ENCODE measurements around the gene ZDHHC17.
A peak's percentile ranks its signal among the peaks of the same experiment; 100 is the strongest.
"Not testable (repeated sequence)": the region's sequence is repeated elsewhere in the genome, so short reads cannot be mapped to it uniquely, and the experiment has no call there.

Gene ZDHHC17

DNA sequence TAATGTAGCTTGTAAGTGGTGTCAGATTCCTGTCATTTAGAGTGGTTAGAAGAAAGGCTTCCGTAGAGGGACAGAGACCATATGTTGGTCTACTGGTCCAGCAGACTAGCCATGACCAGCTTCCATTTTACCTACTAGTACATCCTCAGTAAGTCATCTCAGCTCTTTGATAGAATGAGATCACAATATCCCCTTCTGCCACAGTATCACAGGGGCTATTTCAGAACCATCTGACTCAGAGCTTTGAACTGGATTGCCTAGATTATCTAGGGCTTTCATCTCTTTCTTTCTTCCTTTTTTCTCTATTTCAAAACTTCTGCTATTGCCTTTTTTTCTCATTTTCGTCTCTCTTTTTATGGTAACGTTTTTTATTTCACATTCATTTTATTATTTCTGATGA lies 4.7 kb downstream of the ZDHHC17 start:
- DNase-seq (ENCODE audit: low spot score), result no peak

DNA sequence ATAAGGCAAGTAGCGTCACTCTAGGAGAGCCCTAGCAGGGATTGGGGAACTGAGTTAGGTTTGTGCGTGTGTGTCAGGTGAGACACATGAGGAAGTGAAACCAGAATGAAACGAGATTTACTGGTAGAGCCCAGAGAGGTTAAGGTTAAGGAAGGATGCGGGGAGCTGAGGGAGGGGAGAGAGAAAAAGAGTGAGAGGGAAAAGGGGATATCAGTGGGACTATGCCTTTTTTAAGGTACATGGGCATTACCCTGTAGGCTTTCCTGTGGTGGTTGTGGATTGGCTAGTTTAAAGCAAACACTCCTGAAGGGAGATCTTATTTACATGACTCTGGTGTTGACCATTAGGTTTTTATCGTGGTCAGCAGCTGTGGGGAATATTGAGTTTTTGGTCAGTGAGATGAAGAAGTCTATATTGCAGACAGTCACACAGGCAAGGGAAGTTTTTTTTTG lies 13.9 kb downstream of the ZDHHC17 start:
- DNase-seq (ENCODE audit: low spot score), result peak; percentile 23

- DNase-seq (ENCODE audit: low spot score), result no peak
These were observed 14.4 kb downstream of the ZDHHC17 start for GRCh38 chr12:76778364-76778763.

- not testable (repeated sequence) for DNase-seq (ENCODE audit: low spot score)
These were observed 15.4 kb downstream of the ZDHHC17 start for GRCh38 chr12:76779310-76779709.

GRCh38 chr12:76781321-76781720 lies 17.4 kb downstream of the ZDHHC17 start:
- no peak for DNase-seq (ENCODE audit: low spot score)

DNA sequence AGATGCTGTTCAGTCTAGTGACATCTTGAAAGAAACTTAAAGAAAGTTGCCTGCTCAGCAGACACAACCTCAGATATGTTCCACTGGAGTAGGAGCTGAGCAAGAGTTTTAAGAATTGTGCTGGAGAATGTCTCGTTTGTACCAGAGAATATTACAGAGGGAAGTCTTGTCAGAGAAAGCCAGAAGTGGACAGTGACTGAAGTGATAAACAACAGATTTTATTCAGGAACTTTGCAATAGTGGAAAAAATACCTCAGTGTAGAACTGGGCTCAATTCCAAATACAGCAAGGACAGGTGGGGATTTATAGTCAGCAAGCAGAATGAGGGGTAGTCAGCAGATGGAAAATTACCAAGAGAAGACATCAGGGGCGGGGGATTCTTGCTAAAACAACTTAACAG lies 18.6 kb downstream of the ZDHHC17 start:
- DNase-seq (ENCODE audit: low spot score), result no peak

GRCh38 chr12:76784600-76785051 lies 20.7 kb downstream of the ZDHHC17 start:
- DNase-seq (ENCODE audit: low spot score), result peak; percentile 26

- DNase-seq (ENCODE audit: low spot score), result no peak
These were observed 21.5 kb downstream of the ZDHHC17 start for GRCh38 chr12:76785407-76785806.

GRCh38 chr12:76786986-76787385 lies 23.1 kb downstream of the ZDHHC17 start:
- DNase-seq (ENCODE audit: low spot score), result no peak

- DNase-seq (ENCODE audit: low spot score), result no peak
These were observed 23.8 kb downstream of the ZDHHC17 start for GRCh38 chr12:76787689-76788088.

- no peak for DNase-seq (ENCODE audit: low spot score)
These were observed 25.6 kb downstream of the ZDHHC17 start for GRCh38 chr12:76789335-76790050.

- DNase-seq (ENCODE audit: low spot score), result peak; percentile 46
These were observed 26.9 kb downstream of the ZDHHC17 start for GRCh38 chr12:76790564-76791552.

GRCh38 chr12:76792828-76793227 lies 28.9 kb downstream of the ZDHHC17 start:
- no peak for DNase-seq (ENCODE audit: low spot score)

DNA sequence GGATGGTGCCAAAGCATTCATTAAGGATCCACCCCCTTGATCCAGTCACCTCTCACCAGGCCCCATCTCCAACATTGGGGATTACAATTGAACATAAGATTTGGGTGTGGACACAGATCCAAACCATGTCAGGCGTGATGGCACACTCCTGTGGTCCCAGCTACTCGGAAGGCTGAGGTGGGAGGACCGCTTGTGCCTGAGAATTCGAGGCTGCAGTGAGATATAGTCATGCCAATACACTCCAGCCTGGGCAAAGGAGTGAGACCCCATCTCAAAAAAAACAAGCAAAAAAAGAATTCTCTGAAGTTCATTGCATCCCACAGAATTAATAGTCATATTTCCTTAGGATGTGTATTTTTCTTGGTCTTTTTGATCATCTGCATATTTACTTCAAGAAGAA lies 34.9 kb downstream of the ZDHHC17 start:
- no peak for DNase-seq (ENCODE audit: low spot score)

DNA sequence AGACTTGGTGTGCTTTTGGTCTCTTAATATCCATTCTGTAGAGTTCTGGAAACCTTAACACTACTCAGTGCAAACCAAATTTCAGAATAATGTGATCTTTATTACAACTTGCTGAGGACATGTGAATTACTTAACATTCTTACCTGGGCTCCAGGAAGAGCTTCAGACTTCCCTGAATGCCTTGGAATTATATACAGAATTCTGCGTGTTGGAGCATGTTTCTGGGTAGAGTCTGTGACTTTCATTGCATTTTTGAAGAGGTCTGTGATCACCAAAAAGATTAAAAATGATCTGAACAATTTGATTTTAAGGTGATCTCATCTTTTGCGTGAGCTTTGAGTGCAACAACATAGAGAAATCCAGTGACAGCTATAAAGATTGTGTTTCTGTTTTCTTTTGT lies 35.4 kb downstream of the ZDHHC17 start:
- no peak for DNase-seq (ENCODE audit: low spot score)

DNA sequence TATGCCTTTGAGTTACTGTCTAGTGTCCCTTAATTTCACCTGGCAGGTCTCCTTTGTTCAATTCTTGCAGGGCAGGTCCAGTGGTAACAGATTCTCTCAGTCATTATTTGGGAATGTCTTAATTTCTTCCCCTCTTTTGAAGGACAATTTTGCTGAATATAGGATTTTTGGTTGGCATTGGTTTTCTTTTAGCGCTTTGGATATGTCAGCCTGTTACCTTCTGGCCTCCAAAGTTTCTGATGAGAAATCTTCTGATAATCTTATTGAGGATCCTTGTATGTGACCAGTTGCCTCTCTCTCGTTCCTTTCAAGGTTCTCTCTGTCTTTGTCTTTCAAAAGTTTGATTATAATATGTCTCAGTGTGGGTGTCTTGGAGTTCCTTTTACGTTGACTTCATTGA lies 38.1 kb downstream of the ZDHHC17 start:
- no peak for DNase-seq (ENCODE audit: low spot score)

GRCh38 chr12:76804435-76804976 lies 40.6 kb downstream of the ZDHHC17 start:
- DNase-seq (ENCODE audit: low spot score), result no peak

- no peak for DNase-seq (ENCODE audit: low spot score)
These were observed 46.9 kb downstream of the ZDHHC17 start for GRCh38 chr12:76810671-76811419.

- no peak for DNase-seq (ENCODE audit: low spot score)
These were observed 48.1 kb downstream of the ZDHHC17 start for GRCh38 chr12:76811976-76812375.

DNA sequence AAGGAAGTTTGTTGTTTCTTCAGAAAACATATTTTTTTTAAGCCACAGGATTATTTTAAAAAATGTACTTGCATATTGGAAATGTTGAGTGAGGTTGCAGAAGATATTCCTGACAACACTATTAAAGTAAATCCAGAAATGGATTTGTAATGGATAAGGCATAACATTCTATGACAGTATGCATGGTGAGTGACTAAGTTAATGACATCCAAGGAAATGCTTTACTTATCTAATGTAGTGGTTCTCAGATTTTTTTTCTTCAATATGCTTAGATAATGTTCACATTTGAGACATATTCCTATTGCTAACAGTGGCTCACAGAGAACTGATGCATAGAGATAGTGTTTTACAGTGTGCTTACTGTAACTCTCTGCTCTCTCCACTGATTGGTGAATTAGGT lies 49.4 kb downstream of the ZDHHC17 start:
- no peak for DNase-seq (ENCODE audit: low spot score)

DNA sequence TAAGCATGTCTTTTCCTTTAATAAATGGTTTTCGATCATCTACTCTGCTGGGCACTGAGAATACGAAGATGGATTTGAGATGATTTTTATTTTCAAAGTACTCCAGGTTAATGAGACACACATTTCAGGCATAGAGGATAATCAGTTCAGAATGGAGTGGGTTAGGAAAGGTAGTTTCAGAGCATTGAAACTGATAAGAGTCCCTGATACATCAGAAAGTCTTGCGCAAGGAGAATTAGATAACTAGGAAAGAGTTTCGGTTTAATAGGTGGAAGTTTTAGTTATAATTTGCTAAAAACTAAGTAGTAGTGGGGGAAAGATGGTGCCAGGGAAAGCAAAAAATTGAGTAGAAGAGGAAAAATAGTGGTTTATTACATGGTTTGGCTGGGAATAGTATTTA lies 50.1 kb downstream of the ZDHHC17 start:
- DNase-seq (ENCODE audit: low spot score), result no peak
